ENCODE results near the gene CABLES1. TPM values are rescaled to one million over a fixed set of nuclear protein-coding genes. Genes with fewer than 3 reads are reported as not detected.
"Not testable (repeated sequence)": the region's sequence is repeated elsewhere in the genome, so short reads cannot be mapped to it uniquely, and the experiment has no call there.

Gene CABLES1
- polyA plus RNA-seq, 5 donors, result 44.9 to 82.1 (median 73.6) TPM

DNA sequence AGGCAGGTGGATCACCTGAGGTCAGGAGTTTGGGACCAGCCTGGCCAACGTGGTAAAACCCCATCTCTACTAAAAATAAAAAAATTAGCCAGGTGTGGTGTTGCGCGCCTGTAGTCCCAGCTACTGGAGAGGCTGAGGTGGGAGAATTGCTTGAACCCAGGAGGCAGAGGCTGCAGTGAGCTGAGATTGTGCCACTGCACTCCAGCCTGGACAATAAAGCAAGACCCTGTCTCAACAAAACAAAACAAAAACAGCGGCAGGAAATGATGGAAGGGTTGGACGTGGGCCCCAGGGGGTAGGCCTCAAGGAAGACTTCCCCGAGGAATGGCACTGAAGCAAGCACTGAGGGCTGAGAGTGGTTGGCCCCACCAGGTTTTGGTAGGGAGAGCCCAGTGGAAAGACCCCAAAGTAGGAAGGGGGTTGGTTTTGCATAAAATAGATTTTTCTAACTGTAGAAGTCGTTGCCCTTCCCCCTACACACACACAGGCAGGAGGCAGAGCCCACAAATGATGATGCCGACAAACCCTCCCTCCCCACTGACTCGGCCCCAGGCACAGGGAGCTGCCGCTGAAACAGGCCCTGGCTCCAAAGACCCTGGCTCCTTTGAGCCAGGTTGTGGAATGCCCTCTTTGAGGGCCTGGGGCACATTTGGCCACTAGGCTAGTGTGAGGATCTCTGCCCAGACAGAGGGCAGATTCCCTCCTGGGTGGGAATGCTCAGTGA, 104.8 kb downstream of the CABLES1 start:
- DNase-seq, result no peak

DNA sequence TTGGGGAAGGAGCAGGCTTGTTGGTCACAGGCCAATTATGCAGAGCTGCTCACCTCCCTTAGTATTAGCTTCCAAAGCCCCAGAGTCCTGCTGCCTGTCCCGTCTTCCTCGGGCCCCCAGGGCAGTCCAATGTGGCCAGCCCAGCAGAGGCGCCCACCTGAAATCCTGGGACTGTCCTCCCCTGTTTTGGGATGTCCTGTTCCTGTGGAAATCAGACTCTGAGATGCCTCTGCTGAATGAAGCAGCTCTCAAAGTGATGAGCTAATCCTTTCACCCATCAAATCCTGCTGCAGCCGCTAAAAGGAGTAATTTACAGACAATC, 105.3 kb downstream of the CABLES1 start:
- DNase-seq, result no peak

GRCh38 chr18:23241833-23242496, 106.7 kb downstream of the CABLES1 start:
- not testable (repeated sequence) for DNase-seq

GRCh38 chr18:23243178-23243577, 107.9 kb downstream of the CABLES1 start:
- DNase-seq, result no peak

DNA sequence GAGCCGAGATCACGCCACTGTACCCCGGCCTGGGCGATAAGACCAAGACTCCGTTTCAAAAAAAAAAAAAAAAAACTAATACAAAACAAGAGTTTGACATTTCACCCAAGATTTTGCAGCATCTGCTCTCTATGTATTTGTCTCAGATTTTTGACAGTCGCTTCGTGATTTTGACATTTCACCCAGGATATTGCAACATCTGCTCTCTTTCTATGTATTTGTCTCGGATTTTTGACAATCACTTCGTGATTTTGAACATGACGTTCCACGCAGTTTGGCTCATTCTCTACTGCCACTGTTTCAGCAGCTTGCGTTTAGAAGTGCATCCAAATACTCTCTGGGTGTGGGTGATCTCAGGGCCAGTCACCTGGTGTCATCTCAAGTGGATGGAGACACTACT, 108.5 kb downstream of the CABLES1 start:
- no peak for DNase-seq

DNA sequence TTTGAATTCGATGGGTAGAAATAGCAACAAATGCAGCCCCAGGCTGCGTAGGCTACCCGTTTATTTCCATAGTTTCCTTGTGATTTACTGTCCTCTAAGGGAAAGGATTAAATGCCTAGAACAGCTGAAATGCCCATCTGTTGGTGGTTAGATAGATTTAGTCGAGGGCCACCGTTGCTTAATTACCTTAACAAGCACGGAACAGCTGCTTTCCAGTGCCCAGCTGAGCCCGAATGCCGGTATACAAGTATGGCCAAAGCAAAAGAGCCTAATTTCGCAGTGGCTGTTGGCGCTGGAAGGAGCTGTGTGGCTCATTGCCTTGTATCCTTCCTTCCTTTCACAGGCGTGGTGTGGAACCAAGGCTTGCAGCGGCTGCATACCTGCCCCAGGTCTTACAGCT, 109.1 kb downstream of the CABLES1 start:
- DNase-seq, result no peak

GRCh38 chr18:23245461-23245860, 110.2 kb downstream of the CABLES1 start:
- DNase-seq, result no peak

DNA sequence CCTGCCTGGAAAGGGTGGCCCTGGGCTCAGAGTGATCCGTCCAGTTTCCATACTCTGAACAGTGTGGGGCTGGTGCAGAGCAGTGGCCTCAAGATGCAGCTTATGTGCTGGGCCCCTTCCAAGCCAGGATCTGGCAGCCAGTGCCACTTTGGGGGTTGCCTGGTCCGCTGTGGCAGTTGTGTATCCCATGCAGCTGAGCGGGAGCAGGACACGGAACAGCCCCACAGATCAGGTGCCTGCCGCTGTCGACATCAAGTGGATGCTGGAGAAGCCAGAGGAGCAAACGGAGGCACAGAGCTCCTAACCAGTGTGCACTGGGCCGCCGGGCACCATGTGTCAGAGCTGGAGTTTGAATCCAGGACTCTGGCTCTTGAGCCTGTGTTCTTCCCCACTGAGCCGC, 112.0 kb downstream of the CABLES1 start:
- DNase-seq, result no peak

DNA sequence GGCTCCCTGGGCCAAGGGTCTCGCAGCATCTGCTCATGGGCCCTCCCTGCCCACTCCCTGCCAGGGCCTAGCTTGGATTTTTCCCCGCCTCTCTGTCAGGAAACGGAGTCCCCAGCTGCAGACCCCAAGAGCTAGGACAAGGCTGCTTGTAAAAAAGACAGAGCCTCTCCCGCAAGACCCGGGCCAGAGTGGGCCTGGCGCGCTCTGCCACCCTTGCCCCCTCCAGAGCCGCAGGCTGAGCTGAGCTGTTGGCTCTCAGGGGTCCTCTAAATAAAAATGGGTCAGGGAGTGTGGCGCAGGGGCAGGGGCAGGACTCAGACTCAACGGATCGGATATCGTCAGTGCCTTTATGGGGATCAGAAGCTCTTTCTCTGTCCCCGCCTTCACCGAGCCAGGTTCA, 112.6 kb downstream of the CABLES1 start:
- DNase-seq, result no peak

- DNase-seq, result no peak
Observed at GRCh38 chr18:23248826-23249225, 113.5 kb downstream of the CABLES1 start.

DNA sequence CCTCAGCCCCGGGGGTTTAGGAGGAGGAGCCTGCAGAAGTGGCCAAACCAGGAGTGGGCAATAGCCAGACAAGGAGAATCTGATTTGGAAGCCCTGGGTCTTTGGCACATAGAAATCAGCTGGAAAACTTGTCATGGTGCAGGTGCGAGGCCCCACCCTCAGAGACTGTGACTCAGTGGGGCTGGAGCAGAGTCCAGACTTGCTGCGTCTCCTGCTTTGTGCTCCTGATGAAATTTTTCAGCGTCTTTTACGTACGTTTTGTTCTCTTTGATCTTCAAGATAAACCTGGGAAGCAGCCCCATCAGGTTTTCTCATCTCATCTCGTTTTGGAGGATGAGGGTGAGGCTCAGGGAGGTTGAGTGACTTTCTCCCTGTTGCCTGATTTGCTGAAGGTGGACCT, 114.1 kb downstream of the CABLES1 start:
- DNase-seq, result no peak

DNA sequence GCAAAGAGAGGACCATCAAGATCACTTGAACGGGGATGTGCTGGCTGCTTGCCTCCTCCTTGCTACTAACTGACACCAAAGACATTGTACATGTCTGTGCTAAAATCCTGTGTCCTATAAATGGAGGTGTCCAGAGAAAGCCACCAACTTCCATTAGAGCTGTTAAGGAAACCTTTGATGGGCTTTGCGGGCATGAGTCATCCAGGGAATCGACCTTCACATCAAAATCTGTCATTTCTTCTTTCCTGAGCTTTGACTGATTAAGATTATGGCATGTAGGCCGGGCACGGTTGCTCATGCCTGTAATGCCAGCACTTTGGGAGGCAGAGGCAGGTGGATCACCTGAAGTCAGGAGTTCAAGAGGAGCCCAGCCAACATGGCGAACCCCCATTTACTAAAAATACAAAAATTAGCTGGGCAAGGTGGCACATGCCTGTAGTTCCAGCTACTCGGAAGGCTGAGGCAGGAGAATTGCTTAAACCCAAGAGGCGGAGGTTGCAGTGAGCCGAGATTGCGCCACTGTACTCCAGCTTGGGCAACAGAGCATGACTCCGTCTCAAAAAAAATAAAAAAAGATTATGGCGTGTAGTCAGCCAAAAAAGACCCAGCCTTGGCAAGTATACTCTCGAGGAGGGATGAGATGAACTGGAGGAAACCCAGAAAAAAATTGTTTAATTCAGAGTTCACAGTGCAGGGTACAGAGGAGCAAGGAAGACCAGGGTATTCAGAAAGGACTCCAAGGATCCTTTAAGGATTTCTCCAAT, 115.8 kb downstream of the CABLES1 start:
- DNase-seq, result no peak

GRCh38 chr18:23253630-23254029, 118.3 kb downstream of the CABLES1 start:
- DNase-seq, result no peak

GRCh38 chr18:23257137-23257536, 121.9 kb downstream of the CABLES1 start:
- no peak for DNase-seq

DNA sequence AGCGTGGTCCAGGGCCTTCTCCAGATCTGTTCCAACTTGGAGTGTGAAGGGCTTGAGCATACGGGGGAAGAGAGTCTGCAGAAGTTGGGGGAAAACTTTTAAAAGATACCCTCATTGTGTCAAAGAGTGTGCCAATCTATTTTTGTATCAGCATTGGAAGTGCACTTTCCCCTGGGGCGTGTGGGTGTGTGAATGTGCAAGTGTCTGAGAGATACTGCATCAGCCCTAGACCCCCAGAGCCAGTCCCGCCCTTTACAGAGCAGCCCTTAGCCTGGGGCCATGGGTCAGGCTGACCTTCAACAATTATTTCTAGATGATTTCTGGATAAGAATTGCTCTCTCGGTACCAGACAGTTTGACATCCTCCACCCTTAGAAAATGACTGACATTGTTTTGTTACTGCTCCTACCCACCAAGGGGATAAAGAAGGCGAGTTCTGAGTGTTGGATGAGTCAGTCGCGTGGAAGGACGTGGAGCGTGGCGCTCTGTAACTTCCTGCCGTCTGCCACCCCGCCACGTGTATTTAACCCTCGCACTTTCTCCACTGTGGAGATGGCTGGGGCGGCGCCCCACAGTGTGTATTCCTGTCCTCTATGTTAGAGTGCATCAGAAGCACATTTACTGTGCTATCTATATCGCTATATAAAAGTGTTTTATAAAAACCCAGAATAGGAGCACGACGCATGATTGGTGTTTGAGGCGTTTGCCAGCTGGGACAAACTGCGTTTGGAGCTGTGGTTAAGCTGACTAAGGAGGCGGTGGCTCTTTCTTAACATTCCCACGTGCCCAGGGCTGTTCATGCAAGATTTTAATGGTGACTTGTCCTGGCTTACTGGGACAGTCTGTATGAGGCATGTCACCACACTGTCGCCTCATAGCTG, 122.6 kb downstream of the CABLES1 start:
- DNase-seq, result no peak

DNA sequence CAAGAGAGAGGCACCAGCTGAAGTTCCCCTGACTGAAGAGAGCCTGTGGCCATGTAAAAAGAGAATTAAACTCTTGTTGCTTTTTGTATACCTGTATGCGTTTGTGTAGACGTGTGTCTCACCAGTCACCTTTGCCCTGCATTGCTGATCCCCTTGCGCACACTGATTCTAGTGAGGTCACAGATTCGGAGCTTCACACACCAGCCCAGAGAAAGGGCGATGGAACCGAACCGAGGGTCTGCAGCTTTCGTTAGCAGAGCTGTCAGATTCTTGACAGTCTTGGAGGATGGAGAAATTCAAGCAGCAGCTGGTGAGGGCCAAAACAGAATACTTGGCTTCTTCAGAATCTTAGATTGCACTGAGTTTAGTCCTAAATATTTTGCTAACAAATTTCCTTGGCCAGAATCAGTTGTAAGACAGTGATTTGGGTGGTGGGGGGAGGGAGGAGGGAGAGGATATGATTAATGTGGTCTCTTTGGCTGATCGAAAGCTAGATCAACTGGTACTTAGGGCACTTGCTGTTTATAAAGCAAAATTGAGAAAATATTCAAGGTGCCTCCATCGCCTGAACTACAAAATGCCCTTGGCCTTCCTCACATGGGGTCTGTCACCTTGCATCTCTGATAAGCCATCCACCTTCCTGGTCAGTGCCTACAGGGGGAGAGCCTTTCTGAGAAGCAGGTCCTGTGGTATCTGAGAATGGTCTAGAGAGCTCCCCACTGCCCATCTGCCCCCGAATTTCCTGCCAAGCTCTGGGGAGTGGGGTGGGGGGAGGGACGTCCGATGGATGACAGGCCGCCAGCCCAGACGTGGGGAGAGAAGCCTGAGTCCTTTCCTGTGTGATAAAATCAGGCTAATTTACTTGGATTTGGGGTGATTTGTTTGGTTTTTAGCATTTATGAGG, 123.5 kb downstream of the CABLES1 start:
- DNase-seq, result no peak

GRCh38 chr18:23259701-23260681, 124.7 kb downstream of the CABLES1 start:
- peak; percentile 88 to 89 for DNase-seq

- DNase-seq, result no peak
Observed at GRCh38 chr18:23260926-23261590, 125.8 kb downstream of the CABLES1 start.

All from right lung (tissue), 5 donors.